ENCODE results near the gene CCND2. TPM values are rescaled to one million over a fixed set of nuclear protein-coding genes. Genes with fewer than 3 reads are reported as not detected.
"Not testable (repeated sequence)": the region's sequence is repeated elsewhere in the genome, so short reads cannot be mapped to it uniquely, and the experiment has no call there.

Gene CCND2
- total RNA-seq (2014; rRNA removed; shearing (Covaris generic)) = not detected in 2 replicates

- peak; percentile 28 for DNase-seq (ENCODE audit: low read depth)
Measured at GRCh38 chr12:4273652-4274395, at the start of gene CCND2. Gene CCND2 (plus strand): TSS chr12:4273762. CDS start chr12:4274041, 279 bp downstream.

GRCh38 chr12:4224206-4224889, 49.2 kb upstream of the CCND2 start:
- no peak for DNase-seq (ENCODE audit: low read depth)

- DNase-seq (ENCODE audit: low read depth) = no peak
Measured at GRCh38 chr12:4225571-4225970, 48.0 kb upstream of the CCND2 start.

- DNase-seq (ENCODE audit: low read depth) = no peak
Measured at GRCh38 chr12:4227046-4227445, 46.5 kb upstream of the CCND2 start.

- no peak for DNase-seq (ENCODE audit: low read depth)
Measured at GRCh38 chr12:4228122-4228580, 45.4 kb upstream of the CCND2 start.

GRCh38 chr12:4230526-4230925, 43.0 kb upstream of the CCND2 start:
- DNase-seq (ENCODE audit: low read depth) = no peak

GRCh38 chr12:4238577-4238976, 35.0 kb upstream of the CCND2 start:
- DNase-seq (ENCODE audit: low read depth) = no peak

GRCh38 chr12:4239746-4240145, 33.8 kb upstream of the CCND2 start:
- DNase-seq (ENCODE audit: low read depth) = no peak

GRCh38 chr12:4240161-4240783, 33.3 kb upstream of the CCND2 start:
- DNase-seq (ENCODE audit: low read depth) = no peak

- DNase-seq (ENCODE audit: low read depth) = no peak
Measured at GRCh38 chr12:4240981-4241380, 32.6 kb upstream of the CCND2 start.

GRCh38 chr12:4241592-4241991, 32.0 kb upstream of the CCND2 start:
- no peak for DNase-seq (ENCODE audit: low read depth)

GRCh38 chr12:4242595-4242994, 31.0 kb upstream of the CCND2 start:
- DNase-seq (ENCODE audit: low read depth) = no peak

- no peak for DNase-seq (ENCODE audit: low read depth)
Measured at GRCh38 chr12:4243091-4243490, 30.5 kb upstream of the CCND2 start.

GRCh38 chr12:4243491-4244100, 30.0 kb upstream of the CCND2 start:
- DNase-seq (ENCODE audit: low read depth) = not testable (repeated sequence)

- no peak for DNase-seq (ENCODE audit: low read depth)
Measured at GRCh38 chr12:4244868-4245267, 28.7 kb upstream of the CCND2 start.

- DNase-seq (ENCODE audit: low read depth) = no peak
Measured at GRCh38 chr12:4245446-4245845, 28.1 kb upstream of the CCND2 start.

- no peak for DNase-seq (ENCODE audit: low read depth)
Measured at GRCh38 chr12:4246116-4246515, 27.4 kb upstream of the CCND2 start.

- no peak for DNase-seq (ENCODE audit: low read depth)
Measured at GRCh38 chr12:4250691-4251090, 22.9 kb upstream of the CCND2 start.

GRCh38 chr12:4251216-4251891, 22.2 kb upstream of the CCND2 start:
- DNase-seq (ENCODE audit: low read depth) = no peak

GRCh38 chr12:4251967-4252366, 21.6 kb upstream of the CCND2 start:
- DNase-seq (ENCODE audit: low read depth) = no peak

- DNase-seq (ENCODE audit: low read depth) = no peak
Measured at GRCh38 chr12:4252601-4253000, 21.0 kb upstream of the CCND2 start.
